HG02798 (cell line): ENCODE results near the gene CALCA.
"Not testable (repeated sequence)": the region's sequence is repeated elsewhere in the genome, so short reads cannot be mapped to it uniquely, and the experiment has no call there.

Experiments
- ATAC-seq: cut with Tn5 transposase; IDR thresholded peaks from one replicate; pipeline ENCODE4 v1.9.1; 2021; ENCODE audit warnings: mild to moderate bottlenecking; ENCODE audit not compliant: unreplicated experiment, poor library complexity

The CALCA gene

GRCh38 chr11:14971865-14972580, at the start of gene CALCA:
TSS of gene CALCA (minus strand) at chr11:14972351. CDS start at chr11:14971192, 1,159 bp downstream.
- ATAC-seq: no peak

GRCh38 chr11:15016200-15016599, 44.0 kb upstream of the CALCA start:
- no peak for ATAC-seq

GRCh38 chr11:15011776-15012345, 39.7 kb upstream of the CALCA start:
- no peak for ATAC-seq

GRCh38 chr11:15010865-15011264, 38.7 kb upstream of the CALCA start:
- no peak for ATAC-seq

- peak; percentile 77 for ATAC-seq
Observed at GRCh38 chr11:15006139-15006759, 34.1 kb upstream of the CALCA start.

GRCh38 chr11:14988133-14988532, 16.0 kb upstream of the CALCA start:
- not testable (repeated sequence) for ATAC-seq

- no peak for ATAC-seq
Observed at GRCh38 chr11:14981507-14981906, 9.4 kb upstream of the CALCA start.

GRCh38 chr11:14980854-14981253, 8.7 kb upstream of the CALCA start:
- ATAC-seq: no peak

GRCh38 chr11:14977101-14977880, 5.1 kb upstream of the CALCA start:
- ATAC-seq: no peak

GRCh38 chr11:14975252-14975587, 3.1 kb upstream of the CALCA start:
- ATAC-seq: no peak

GRCh38 chr11:14974515-14975251, 2.5 kb upstream of the CALCA start:
- ATAC-seq: no peak

- no peak for ATAC-seq
Observed at GRCh38 chr11:14973621-14974514, 1.7 kb upstream of the CALCA start.

- no peak for ATAC-seq
Observed at GRCh38 chr11:14972581-14973495, 687 bp upstream of the CALCA start.

GRCh38 chr11:14969901-14970323, 2.2 kb downstream of the CALCA start:
- peak; percentile 70 for ATAC-seq

- ATAC-seq: no peak
Observed at GRCh38 chr11:14967581-14968243, 4.4 kb downstream of the CALCA start.

- no peak for ATAC-seq
Observed at GRCh38 chr11:14956111-14956510, 16.0 kb downstream of the CALCA start.

- ATAC-seq: no peak
Observed at GRCh38 chr11:14954581-14954980, 17.6 kb downstream of the CALCA start.

- no peak for ATAC-seq
Observed at GRCh38 chr11:14953904-14954303, 18.2 kb downstream of the CALCA start.
